Adrenal gland (tissue), 12 donors: ENCODE data around the gene APCDD1. TPM values are rescaled to one million over a fixed set of nuclear protein-coding genes. Genes with fewer than 3 reads are reported as not detected.
A peak's percentile ranks its signal among the peaks of the same experiment; 100 is the strongest.

ENCODE experiments used
- DNase-seq, 7 donors: peaks; one replicate each; pipeline ENCODE4 v3.0.0-alpha.2; 2019 to 2020
- H3K27ac ChIP-seq, 5 donors: fragments of 200-600 bp; sonication (generic) in 4 of 5; 1 replicate in 3 of 5; 2 replicates in 2 of 5; pipeline versions ENCODE4 v1.5.1 to v1.8.0; 2016 to 2020; ENCODE audit warnings: mild to moderate bottlenecking in 1 of 5
- H3K27me3 ChIP-seq: fragments of 200-600 bp; 2 replicates; pipeline ENCODE4 v1.8.0; 2021
- H3K36me3 ChIP-seq, 2 donors: fragments of 200-600 bp; replicated peaks in 1 of 2; 1 replicate in 1 of 2; 2 replicates in 1 of 2; pipeline versions ENCODE4 v1.5.1 to v1.8.0; 2018 to 2022
- H3K4me1 ChIP-seq, 2 donors: fragments of 200-600 bp; replicated peaks in 1 of 2; 1 replicate in 1 of 2; 2 replicates in 1 of 2; pipeline versions ENCODE4 v1.5.1 to v1.8.0; 2018 to 2021
- H3K4me3 ChIP-seq, 4 donors: fragments of 200-600 bp; sonication (generic) in 3 of 4; one replicate each; pipeline ENCODE4 v1.5.1; 2016 to 2018
- H3K9me3 ChIP-seq, 3 donors: fragments of 200-600 bp; sonication (generic) in 1 of 3; replicated peaks in 1 of 3; 1 replicate in 2 of 3; 2 replicates in 1 of 3; pipeline versions ENCODE4 v1.5.1 to v1.8.0; 2016 to 2021
- POLR2A ChIP-seq, 2 donors: fragments of 450-650 bp; IDR thresholded peaks; one replicate each; pipeline ENCODE4 v1.6.1; 2017; ENCODE audit warnings: antibody characterized with exemption in 2 of 2, mild to moderate bottlenecking in 2 of 2, moderate library complexity in 1 of 2
- WGBS, 4 donors: extraction: QIAGEN DNeasy Blood & Tissue Kit in 2 of 4; methylation state at CpG; one replicate each; pipeline versions ENCODE4 v1.1.5 to v1.1.7; 2013 to 2017; 5-methylcytosine and 5-hydroxymethylcytosine counted together
- intact Hi-C, 2 donors: fragments of 100-400 bp; cut with DNase I; formaldehyde crosslinking; loops; one replicate each; pipeline versions ENCODE4 v1.14.1 to v1.15.0; 2022 to 2023
- polyA plus RNA-seq, 3 donors: library from polyadenylated mRNA; stranded (reverse); fragments of 200-250 nt in 2 of 3; fragments of 350-450 nt in 1 of 3; fragmentation: Illumina TruSeq in 1 of 3; extraction: RNeasy Lipid Tissue Mini Kit (QIAGEN cat#74804) in 1 of 3; gene quantifications; one replicate each; pipeline ENCODE4 v1.2.3, GENCODE V29; 2013 to 2014
- total RNA-seq, 9 donors: library from RNA; depleted of rRNA in 4 of 9; stranded (reverse); fragments of >200 nt in 4 of 9; fragments of 120-200 nt in 1 of 9; fragmentation: NEBNext Ultra II Directional in 1 of 9; extraction: Animal tissue kit (Norgen Biotek cat#: 25700) in 1 of 9; gene quantifications; one replicate each; pipeline versions ENCODE4 v1.1.0 to v1.2.4, GENCODE V29; 2013 to 2023
- TF ChIP-seq, protein P1 (sequence below), 6 experiments: fragments of 450-650 bp in 4 of 6; fragments of 200-600 bp in 2 of 6; sonication (generic) in 1 of 6; IDR thresholded peaks; 1 replicate in 5 of 6; 2 replicates in 1 of 6; pipeline versions ENCODE4 v1.5.1 to v1.8.0; 2016 to 2021; ENCODE audit warnings: antibody characterized with exemption in 6 of 6, mild to moderate bottlenecking in 2 of 6, moderate library complexity in 1 of 6
- donor health status: healthy with polysubstance abuse.
- donor health status: Bipolar disorder and iron deficiency.
- donor health status: DM: yes; HTN: yes; CAD: no.
- donor health status: DM: no; HTN: no; CAD: no.
- donor health status: DM: no; HTN: no; CAD: no.
- donor health status: DM: yes; HTN: yes; CAD: no.

APCDD1 gene
- total and polyA plus RNA-seq, 12 donors, result 7.1 to 62.2 (median 21.9) TPM

DNA sequence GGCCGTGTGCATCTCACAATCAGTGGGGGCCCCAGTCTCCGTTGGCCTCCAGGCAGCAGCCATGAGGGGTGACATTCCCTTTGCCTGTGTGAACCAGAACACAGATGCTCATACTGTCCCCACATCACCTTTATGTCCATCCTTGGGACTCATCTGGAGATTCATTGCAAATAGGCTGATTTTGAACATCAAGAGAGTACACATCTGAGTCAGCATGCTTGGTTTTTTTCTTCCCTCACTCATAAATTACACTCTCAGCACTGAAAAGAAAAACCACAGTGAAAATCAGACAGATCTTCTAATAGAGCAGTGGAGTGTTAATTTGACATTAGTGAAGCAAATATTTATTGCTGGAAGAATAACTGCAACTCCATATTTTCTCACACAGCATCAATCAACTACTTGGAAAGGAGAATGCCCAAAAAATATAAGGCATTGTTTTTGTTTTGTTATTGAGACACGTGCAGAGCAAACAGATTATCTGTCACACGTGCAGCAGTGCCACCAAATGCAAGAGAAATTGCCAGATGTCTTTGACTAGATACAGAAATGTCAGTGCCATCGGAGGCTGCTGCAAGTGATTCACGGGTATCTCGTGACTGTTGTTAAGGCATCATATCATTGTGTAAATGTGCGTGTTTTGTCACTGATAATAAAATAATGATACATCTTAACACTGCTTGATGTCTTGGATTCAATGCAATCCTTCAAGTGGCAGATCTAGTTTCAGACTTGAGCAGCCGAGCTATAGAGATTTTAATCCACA is 10.9 kb downstream of the APCDD1 start:
- WGBS, 4 donors, result 54 to 63% (median 59%) methylated on average over 9 of the region's 9 CpGs
- DNase-seq, result no peak
- no peak overlapping the region for H3K4me3 ChIP-seq
- H3K27me3 ChIP-seq, result no peaks in the 10 kb centered on the region
- H3K4me1 ChIP-seq, result peaks cover 0 to 5% of the 10 kb centered on the region in 2 donors
- H3K9me3 ChIP-seq, result no peaks in the 10 kb centered on the region
- TF ChIP-seq, protein P1, sequence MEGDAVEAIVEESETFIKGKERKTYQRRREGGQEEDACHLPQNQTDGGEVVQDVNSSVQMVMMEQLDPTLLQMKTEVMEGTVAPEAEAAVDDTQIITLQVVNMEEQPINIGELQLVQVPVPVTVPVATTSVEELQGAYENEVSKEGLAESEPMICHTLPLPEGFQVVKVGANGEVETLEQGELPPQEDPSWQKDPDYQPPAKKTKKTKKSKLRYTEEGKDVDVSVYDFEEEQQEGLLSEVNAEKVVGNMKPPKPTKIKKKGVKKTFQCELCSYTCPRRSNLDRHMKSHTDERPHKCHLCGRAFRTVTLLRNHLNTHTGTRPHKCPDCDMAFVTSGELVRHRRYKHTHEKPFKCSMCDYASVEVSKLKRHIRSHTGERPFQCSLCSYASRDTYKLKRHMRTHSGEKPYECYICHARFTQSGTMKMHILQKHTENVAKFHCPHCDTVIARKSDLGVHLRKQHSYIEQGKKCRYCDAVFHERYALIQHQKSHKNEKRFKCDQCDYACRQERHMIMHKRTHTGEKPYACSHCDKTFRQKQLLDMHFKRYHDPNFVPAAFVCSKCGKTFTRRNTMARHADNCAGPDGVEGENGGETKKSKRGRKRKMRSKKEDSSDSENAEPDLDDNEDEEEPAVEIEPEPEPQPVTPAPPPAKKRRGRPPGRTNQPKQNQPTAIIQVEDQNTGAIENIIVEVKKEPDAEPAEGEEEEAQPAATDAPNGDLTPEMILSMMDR (IDR thresholded peaks at IDR 0.05), result no peak
- TF ChIP-seq POLR2A (IDR thresholded peaks at IDR 0.05), result no peak
- intact Hi-C loops, result no loop called here
- H3K27ac ChIP-seq, result peak overlapping the region in 1 of 5 donors; percentile 5
- no peaks in the 10 kb centered on the region for H3K36me3 ChIP-seq

DNA sequence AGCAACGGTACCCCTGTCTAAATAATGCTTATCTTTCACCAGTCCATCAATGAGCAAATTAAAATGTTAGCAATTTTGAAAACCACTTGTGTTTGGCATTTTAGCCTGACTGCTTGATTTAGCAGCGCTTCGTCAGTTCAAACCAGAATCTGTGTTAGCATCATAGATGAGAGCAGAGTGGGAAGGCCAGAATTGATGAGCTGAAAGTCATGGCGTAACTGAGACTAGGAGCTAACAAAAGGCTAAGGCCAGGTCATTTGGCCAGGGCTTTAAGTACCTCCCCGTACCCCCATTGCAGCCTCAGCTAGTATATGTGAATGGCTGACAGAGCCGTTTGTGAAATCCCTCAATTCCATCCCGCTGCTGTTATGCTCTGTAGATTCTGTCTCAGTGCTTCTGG is 16.0 kb downstream of the APCDD1 start:
- H3K27ac ChIP-seq, result no peak overlapping the region
- TF ChIP-seq, protein P1 (IDR thresholded peaks at IDR 0.05), result no peak
- TF ChIP-seq POLR2A (IDR thresholded peaks at IDR 0.05), result no peak
- WGBS, 4 donors, result 88 to 94% (median 90%) methylated on average over 7 of the region's 7 CpGs
- peaks cover 0 to 2% of the 10 kb centered on the region in 2 donors for H3K4me1 ChIP-seq
- intact Hi-C loops, result no loop called here
- no peak overlapping the region for H3K4me3 ChIP-seq
- no peak for DNase-seq
- no peaks in the 10 kb centered on the region for H3K9me3 ChIP-seq
- no peaks in the 10 kb centered on the region for H3K27me3 ChIP-seq
- no peaks in the 10 kb centered on the region for H3K36me3 ChIP-seq

DNA sequence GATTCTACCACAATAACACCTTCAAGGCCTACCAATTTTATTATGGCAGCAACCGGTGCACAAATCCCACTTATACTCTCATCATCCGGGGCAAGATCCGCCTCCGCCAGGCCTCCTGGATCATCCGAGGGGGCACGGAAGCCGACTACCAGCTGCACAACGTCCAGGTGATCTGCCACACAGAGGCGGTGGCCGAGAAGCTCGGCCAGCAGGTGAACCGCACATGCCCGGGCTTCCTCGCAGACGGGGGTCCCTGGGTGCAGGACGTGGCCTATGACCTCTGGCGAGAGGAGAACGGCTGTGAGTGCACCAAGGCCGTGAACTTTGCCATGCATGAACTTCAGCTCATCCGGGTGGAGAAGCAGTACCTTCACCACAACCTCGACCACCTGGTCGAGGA is 17.1 kb downstream of the APCDD1 start:
- no peak overlapping the region for H3K4me3 ChIP-seq
- H3K4me1 ChIP-seq, result peaks cover 4 to 6% of the 10 kb centered on the region in 2 donors
- intact Hi-C loops, result no loop called here
- no peaks in the 10 kb centered on the region for H3K9me3 ChIP-seq
- H3K36me3 ChIP-seq, result no peaks in the 10 kb centered on the region
- DNase-seq, result no peak
- no peak overlapping the region for H3K27ac ChIP-seq
- H3K27me3 ChIP-seq, result no peaks in the 10 kb centered on the region
- TF ChIP-seq, protein P1 (IDR thresholded peaks at IDR 0.05), result no peak
- TF ChIP-seq POLR2A (IDR thresholded peaks at IDR 0.05), result no peak
- 87 to 94% (median 93%) methylated on average over 13 to 22 of the region's 22 CpGs for WGBS, 4 donors

- Histone ChIP-seq H3K36me3 (no peaks in the 10 kb centered on the region), H3K9me3 (no peaks in the 10 kb centered on the region), H3K27ac (peak overlapping the region in 1 of 5 donors; percentile 80), H3K4me1 (peaks cover 13 to 17% of the 10 kb centered on the region in 2 donors), H3K4me3 (no peak overlapping the region), H3K27me3 (no peaks in the 10 kb centered on the region)
- WGBS, 4 donors, result 27 to 51% (median 39%) methylated on average over 2 to 5 of the region's 5 CpGs
- peak in 5 of 7 donors; percentile 27 to 77 (median 54) for DNase-seq
- TF ChIP-seq, protein P1 (IDR thresholded peaks at IDR 0.05), result no peak
- TF ChIP-seq POLR2A (IDR thresholded peaks at IDR 0.05), result no peak
- intact Hi-C loops, result no loop called here
Measured at GRCh38 chr18:10473132-10473531, 18.7 kb downstream of the APCDD1 start.
